Lung (tissue), 12 donors: Measurements from ENCODE around the gene CRYBA2. TPM values are rescaled to one million over a fixed set of nuclear protein-coding genes. Genes with fewer than 3 reads are reported as not detected.

ENCODE experiments used
- ATAC-seq: fragments of 200-7000 bp; cut with Tn5 transposase; one replicate; pipeline ENCODE4 v1.9.1; 2020; ENCODE audit warnings: moderate number of reproducible peaks; ENCODE audit not compliant: insufficient read depth, low FRiP score
- DNase-seq, 3 donors: peaks; one replicate each; pipeline ENCODE4 v3.0.0-alpha.2; 2013 to 2017
- H3K27ac ChIP-seq, 2 donors: one replicate each; pipeline ENCODE4 v1.5.1; 2013; ENCODE audit warnings: mild to moderate bottlenecking in 2 of 2, moderate library complexity in 2 of 2, control low read depth in 1 of 2, inconsistent platforms in 1 of 2, low read depth in 1 of 2, low read length in 1 of 2
- H3K27me3 ChIP-seq, 3 donors: one replicate each; pipeline ENCODE4 v1.5.1; 2013; ENCODE audit warnings: low read length in 2 of 3; ENCODE audit not compliant: control insufficient read depth in 3 of 3, insufficient read depth in 3 of 3
- H3K36me3 ChIP-seq, 4 donors: one replicate each; pipeline ENCODE4 v1.5.1; 2013; ENCODE audit warnings: low read length in 4 of 4, mild to moderate bottlenecking in 1 of 4, moderate library complexity in 1 of 4; ENCODE audit not compliant: control insufficient read depth in 4 of 4, insufficient read depth in 4 of 4
- H3K4me1 ChIP-seq, 5 donors: one replicate each; pipeline ENCODE4 v1.5.1; 2013; ENCODE audit warnings: low read length in 5 of 5, mild to moderate bottlenecking in 2 of 5, moderate library complexity in 1 of 5; ENCODE audit not compliant: control insufficient read depth in 5 of 5, insufficient read depth in 5 of 5
- H3K4me3 ChIP-seq: one replicate; pipeline ENCODE4 v1.5.1; 2013; ENCODE audit warnings: mild to moderate bottlenecking, control low read depth, moderate library complexity
- H3K9ac ChIP-seq, 2 donors: one replicate each; pipeline ENCODE4 v1.5.1; 2013; ENCODE audit warnings: low read length in 2 of 2, control low read depth in 1 of 2; ENCODE audit not compliant: insufficient read depth in 1 of 2
- H3K9me3 ChIP-seq, 4 donors: one replicate each; pipeline ENCODE4 v1.5.1; 2013; ENCODE audit warnings: low read length in 3 of 4, mild to moderate bottlenecking in 1 of 4, moderate library complexity in 1 of 4; ENCODE audit not compliant: control insufficient read depth in 4 of 4, insufficient read depth in 3 of 4
- CTCF ChIP-seq: IDR thresholded peaks from 2 replicates; pipeline ENCODE4 v1.5.1; 2012; ENCODE audit warnings: mild to moderate bottlenecking; ENCODE audit errors: control extremely low read depth, extremely low read depth
- WGBS, 2 donors: extraction: QIAGEN DNeasy Blood & Tissue Kit; methylation state at CpG; one replicate each; pipeline ENCODE4 v1.1.7; 2013; 5-methylcytosine and 5-hydroxymethylcytosine counted together
- polyA plus RNA-seq, 2 donors: library from polyadenylated mRNA; stranded (reverse); fragments of 200-250 nt; gene quantifications; one replicate each; pipeline ENCODE4 v1.2.1, GENCODE V29; 2013
- total RNA-seq, 2 donors: library from RNA; depleted of rRNA in 1 of 2; stranded (reverse); fragments of >200 nt in 1 of 2; gene quantifications; one replicate each; pipeline ENCODE4 v1.2.1, GENCODE V29; 2014 to 2021
- donor health status: control.
- donor health status: control.
- donor health status: Bipolar disorder and iron deficiency.
- donor health status: healthy.
- donor health status: DM: yes; HTN: yes; CAD: no.

Gene CRYBA2
- total and polyA plus RNA-seq, 4 donors: 0.08 TPM; not detected in 3

DNA sequence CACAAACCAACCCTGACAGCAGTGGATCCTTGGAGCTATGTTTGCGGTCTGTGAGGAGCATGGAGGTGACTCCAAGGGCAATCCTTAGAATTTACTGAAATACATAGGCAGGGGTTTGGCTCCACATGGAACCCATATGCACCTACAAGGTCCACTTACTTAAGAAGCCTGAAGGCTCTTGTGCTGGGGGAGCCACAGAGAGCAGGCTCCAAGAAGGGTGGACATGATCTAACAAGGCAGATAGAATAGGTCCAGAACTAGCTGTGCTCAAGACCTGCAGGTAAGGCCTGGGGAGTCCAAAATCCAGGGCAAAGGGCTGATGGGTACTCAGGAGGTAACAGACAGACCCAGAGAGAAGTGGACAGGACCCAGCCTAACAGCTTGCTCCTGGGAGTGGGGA lies 34.9 kb downstream of the CRYBA2 start:
- H3K27ac ChIP-seq: no peak overlapping the region
- ATAC-seq: no peak
- H3K27me3 ChIP-seq: peaks cover 29 to 62% (median 34%) of the 10 kb centered on the region in 3 donors
- TF ChIP-seq CTCF: no peak
- H3K9ac ChIP-seq: no peak overlapping the region
- peaks cover 0 to 8% (median 0%) of the 10 kb centered on the region in 4 donors for H3K9me3 ChIP-seq
- H3K4me1 ChIP-seq: peaks cover 0 to 14% (median 3%) of the 10 kb centered on the region in 5 donors
- WGBS, 2 donors: 92 to 100% methylated on average over 1 of the region's 1 CpG
- no peak overlapping the region for H3K4me3 ChIP-seq
- no peak for DNase-seq
- H3K36me3 ChIP-seq: no peaks in the 10 kb centered on the region

DNA sequence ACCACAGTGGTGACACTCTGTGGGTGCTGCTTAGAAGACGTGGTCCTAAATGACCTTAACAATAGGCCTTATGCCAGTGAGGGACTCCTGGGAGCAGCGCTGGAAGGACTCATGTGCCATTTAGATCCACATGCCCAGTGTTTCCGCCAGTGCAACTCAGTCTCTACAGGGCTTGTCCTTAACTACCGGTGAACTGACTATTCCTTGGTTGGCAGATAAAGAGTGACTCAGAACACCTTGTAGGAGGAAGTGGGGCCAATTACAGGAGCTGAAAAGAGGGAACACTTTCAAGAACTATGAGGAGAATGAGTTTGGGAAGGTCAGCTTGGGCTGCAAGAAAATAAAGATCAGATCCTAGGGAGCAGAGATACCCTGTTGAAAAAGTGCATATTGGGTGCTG lies 35.6 kb downstream of the CRYBA2 start:
- no peak for ATAC-seq
- H3K27me3 ChIP-seq: peaks cover 23 to 57% (median 28%) of the 10 kb centered on the region in 3 donors
- no peak overlapping the region for H3K27ac ChIP-seq
- no peaks in the 10 kb centered on the region for H3K36me3 ChIP-seq
- no peak for TF ChIP-seq CTCF
- H3K9ac ChIP-seq: no peak overlapping the region
- H3K9me3 ChIP-seq: peaks cover 0 to 8% (median 0%) of the 10 kb centered on the region in 4 donors
- H3K4me3 ChIP-seq: no peak overlapping the region
- H3K4me1 ChIP-seq: peaks cover 0 to 8% (median 3%) of the 10 kb centered on the region in 5 donors
- 80 to 91% methylated on average over 4 of the region's 4 CpGs for WGBS, 2 donors
- DNase-seq: no peak

GRCh38 chr2:218956039-218956438 lies 37.2 kb downstream of the CRYBA2 start:
- H3K27ac ChIP-seq: no peak overlapping the region
- no peak overlapping the region for H3K9ac ChIP-seq
- peaks cover 11 to 43% (median 17%) of the 10 kb centered on the region in 3 donors for H3K27me3 ChIP-seq
- H3K4me1 ChIP-seq: peaks cover 0 to 7% (median 3%) of the 10 kb centered on the region in 5 donors
- no peak overlapping the region for H3K4me3 ChIP-seq
- no peak for ATAC-seq
- no peaks in the 10 kb centered on the region for H3K36me3 ChIP-seq
- TF ChIP-seq CTCF: no peak
- peaks cover 0 to 3% (median under 1%) of the 10 kb centered on the region in 4 donors for H3K9me3 ChIP-seq
- DNase-seq: no peak
- WGBS, 2 donors: 32 to 69% methylated on average over 1 of the region's 1 CpG
